ENCODE results near the gene HAP1. TPM values are rescaled to one million over a fixed set of nuclear protein-coding genes. Genes with fewer than 3 reads are reported as not detected.

Gene HAP1, protein sequence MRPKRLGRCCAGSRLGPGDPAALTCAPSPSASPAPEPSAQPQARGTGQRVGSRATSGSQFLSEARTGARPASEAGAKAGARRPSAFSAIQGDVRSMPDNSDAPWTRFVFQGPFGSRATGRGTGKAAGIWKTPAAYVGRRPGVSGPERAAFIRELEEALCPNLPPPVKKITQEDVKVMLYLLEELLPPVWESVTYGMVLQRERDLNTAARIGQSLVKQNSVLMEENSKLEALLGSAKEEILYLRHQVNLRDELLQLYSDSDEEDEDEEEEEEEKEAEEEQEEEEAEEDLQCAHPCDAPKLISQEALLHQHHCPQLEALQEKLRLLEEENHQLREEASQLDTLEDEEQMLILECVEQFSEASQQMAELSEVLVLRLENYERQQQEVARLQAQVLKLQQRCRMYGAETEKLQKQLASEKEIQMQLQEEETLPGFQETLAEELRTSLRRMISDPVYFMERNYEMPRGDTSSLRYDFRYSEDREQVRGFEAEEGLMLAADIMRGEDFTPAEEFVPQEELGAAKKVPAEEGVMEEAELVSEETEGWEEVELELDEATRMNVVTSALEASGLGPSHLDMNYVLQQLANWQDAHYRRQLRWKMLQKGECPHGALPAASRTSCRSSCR
- total RNA-seq (2022; extraction: Qiagen RNA extraction): 1.1 to 1.7 TPM (median 1.4 TPM) in 5 replicates

DNA sequence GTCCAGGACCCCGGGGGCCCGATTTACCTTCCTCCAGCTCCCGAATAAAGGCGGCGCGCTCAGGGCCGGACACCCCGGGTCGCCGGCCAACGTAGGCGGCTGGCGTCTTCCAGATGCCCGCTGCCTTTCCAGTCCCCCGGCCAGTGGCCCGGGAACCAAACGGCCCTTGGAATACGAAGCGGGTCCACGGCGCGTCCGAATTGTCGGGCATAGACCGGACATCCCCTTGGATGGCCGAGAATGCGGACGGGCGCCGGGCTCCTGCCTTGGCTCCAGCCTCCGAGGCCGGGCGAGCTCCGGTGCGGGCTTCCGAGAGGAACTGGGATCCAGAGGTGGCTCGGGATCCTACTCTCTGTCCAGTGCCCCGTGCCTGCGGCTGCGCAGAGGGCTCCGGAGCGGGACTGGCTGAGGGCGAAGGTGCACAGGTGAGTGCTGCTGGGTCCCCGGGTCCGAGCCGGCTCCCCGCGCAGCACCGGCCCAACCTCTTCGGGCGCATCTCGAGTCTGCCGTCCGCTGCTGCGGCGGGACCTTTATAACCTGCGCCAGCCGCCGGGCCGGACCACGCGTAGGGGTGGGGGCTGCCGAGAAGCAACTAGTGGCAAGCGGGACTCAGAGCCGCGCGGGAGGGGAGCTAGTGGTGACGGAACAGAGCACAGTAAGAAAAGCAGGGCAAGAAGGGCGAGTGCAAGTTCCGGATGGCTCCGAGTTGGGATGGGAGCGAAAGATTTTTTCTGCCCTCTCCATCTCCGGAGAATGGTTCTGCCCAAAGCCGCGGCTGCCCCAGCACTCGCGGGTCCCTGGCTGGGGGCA lies at the start of gene HAP1:
Gene HAP1, minus strand, starts transcription at position 505 of the 810 bp plus-strand sequence. Its CDS starts 9 bp downstream, at position 496.

DNA sequence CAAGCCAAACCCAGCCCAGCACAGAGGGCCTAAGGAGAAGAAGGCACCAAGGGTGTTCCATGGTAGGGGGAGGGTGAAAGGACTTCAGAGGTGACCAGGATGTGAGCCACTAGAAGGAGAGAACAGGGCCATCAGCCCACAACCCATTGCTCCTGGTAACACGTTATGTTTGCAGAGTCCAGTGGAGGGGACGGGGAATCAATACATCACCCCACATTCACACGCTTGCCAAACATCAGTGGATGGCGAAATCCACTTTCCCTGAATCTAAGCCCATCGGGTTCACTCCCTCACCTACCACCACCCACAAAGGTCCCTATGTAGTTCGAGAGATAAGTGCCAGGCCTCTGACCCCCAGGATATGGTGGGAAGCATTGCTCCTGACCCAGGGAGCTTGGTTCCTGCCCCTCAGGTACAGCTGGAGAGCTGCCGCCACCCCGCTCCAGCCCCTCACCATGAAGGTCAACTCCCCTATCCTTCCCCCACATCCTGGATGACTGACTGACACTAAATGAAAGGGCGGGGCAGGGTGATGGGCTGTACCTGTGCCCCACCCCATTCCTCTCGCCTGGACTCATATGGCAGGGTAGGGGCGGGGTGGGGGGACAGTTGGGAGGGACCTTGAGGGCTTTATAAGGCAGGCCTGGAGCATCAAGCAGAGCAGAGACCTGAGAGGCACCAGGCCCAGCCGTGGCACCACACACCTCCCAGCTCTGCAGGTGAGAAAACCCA lies 22.6 kb downstream of the HAP1 start, which contains the start of gene GAST:
Gene GAST, plus strand, starts transcription at position 663 of the 732 bp plus-strand sequence. CDS start 3,106 bp downstream, outside the sequence.

DNA sequence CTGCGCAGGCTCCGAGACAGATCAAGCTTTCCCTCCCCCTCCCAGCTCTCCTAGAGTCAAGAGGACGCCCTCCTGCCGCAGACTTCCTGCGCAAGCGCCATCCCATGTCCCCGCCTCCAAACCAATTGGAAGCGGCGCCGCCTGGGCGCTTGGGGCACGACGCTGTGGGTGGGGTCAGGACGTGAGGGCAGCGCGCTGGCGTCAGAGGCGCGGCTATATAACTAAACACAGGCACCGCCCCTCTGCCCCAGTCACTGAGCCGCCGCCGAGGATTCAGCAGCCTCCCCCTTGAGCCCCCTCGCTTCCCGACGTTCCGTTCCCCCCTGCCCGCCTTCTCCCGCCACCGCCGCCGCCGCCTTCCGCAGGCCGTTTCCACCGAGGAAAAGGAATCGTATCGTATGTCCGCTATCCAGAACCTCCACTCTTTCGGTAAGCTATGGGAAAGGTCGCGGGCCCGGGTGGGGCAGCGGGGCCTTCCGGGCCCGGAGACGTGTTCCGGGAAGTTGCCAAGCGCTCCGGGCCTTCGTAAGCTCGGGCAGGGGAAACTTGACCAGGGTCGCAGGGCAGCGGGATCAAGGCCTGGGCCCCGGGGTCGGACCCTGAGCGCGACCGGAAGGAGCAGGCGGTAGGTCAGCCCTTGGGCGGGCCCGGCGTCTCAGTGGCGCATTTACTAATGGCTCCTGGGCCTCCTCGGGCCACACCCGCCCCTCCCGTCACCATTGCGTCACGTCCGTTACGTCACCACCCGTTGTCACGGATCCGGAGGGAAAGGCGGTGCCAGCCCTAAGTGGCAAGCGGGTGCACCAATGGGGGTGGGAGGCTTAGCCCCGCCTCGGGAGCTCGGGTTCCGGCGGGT lies 45.6 kb downstream of the HAP1 start, which contains the start of gene EIF1:
Gene EIF1, plus strand, starts transcription at position 245 of the 856 bp plus-strand sequence. Its CDS starts 154 bp downstream, at position 399.

Other genes with a start within 250 kb of the HAP1 start
- not detected in 5 replicates for gene KRT36, start 244.7 kb downstream of the HAP1 start, total RNA-seq (2022; extraction: Qiagen RNA extraction)
- gene KRT13, start 229.0 kb downstream of the HAP1 start, total RNA-seq (2022; extraction: Qiagen RNA extraction): 0.12 to 0.41 TPM (median 0.37 TPM) in 5 replicates
- 2.9 to 4.6 TPM (median 3.5 TPM) in 5 replicates for gene KRT15, start 215.8 kb downstream of the HAP1 start, total RNA-seq (2022; extraction: Qiagen RNA extraction)
- 37.8 to 59.9 TPM (median 49.0 TPM) in 5 replicates for gene KRT19, start 206.3 kb downstream of the HAP1 start, total RNA-seq (2022; extraction: Qiagen RNA extraction)
- gene KRT9, start 162.6 kb downstream of the HAP1 start, total RNA-seq (2022; extraction: Qiagen RNA extraction): not detected in 5 replicates
- 0.18 to 0.34 TPM in 2 of 5 replicates, not detected in the others for gene KRT14, start 147.7 kb downstream of the HAP1 start, total RNA-seq (2022; extraction: Qiagen RNA extraction)
- gene KRT16, start 121.9 kb downstream of the HAP1 start, total RNA-seq (2022; extraction: Qiagen RNA extraction): 0.62 to 1.2 TPM (median 1.0 TPM) in 5 replicates
- 0.66 to 1.0 TPM (median 0.83 TPM) in 5 replicates for gene KRT17, start 110.1 kb downstream of the HAP1 start, total RNA-seq (2022; extraction: Qiagen RNA extraction)
- gene EIF1, start 45.8 kb downstream of the HAP1 start, total RNA-seq (2022; extraction: Qiagen RNA extraction): 1,203 to 1,690 TPM (median 1,363 TPM) in 5 replicates
- gene GAST, start 22.3 kb downstream of the HAP1 start, total RNA-seq (2022; extraction: Qiagen RNA extraction): 0.44 to 0.49 TPM in 2 of 5 replicates, not detected in the others
- gene JUP, start 52.1 kb upstream of the HAP1 start, total RNA-seq (2022; extraction: Qiagen RNA extraction): 85.1 to 127 TPM (median 113 TPM) in 5 replicates
- gene P3H4, start 77.3 kb upstream of the HAP1 start, total RNA-seq (2022; extraction: Qiagen RNA extraction): 25.6 to 36.5 TPM (median 33.6 TPM) in 5 replicates
- 84.8 to 112 TPM (median 102 TPM) in 5 replicates for gene FKBP10, start 78.4 kb upstream of the HAP1 start, total RNA-seq (2022; extraction: Qiagen RNA extraction)
- 102 to 111 TPM (median 106 TPM) in 5 replicates for gene NT5C3B, start 101.6 kb upstream of the HAP1 start, total RNA-seq (2022; extraction: Qiagen RNA extraction)
- gene KLHL10, start 103.2 kb upstream of the HAP1 start, total RNA-seq (2022; extraction: Qiagen RNA extraction): 0.10 to 0.18 TPM (median 0.12 TPM) in 3 of 5 replicates, not detected in the others
- gene KLHL11, start 130.8 kb upstream of the HAP1 start, total RNA-seq (2022; extraction: Qiagen RNA extraction): 2.0 to 3.0 TPM (median 2.9 TPM) in 5 replicates
- gene ACLY, start 184.3 kb upstream of the HAP1 start, total RNA-seq (2022; extraction: Qiagen RNA extraction): 244 to 274 TPM (median 269 TPM) in 5 replicates
- gene ODAD4, start 196.0 kb upstream of the HAP1 start, total RNA-seq (2022; extraction: Qiagen RNA extraction): 1.2 to 1.8 TPM (median 1.4 TPM) in 5 replicates
- gene CNP, start 232.2 kb upstream of the HAP1 start, total RNA-seq (2022; extraction: Qiagen RNA extraction): 56.2 to 72.6 TPM (median 69.8 TPM) in 5 replicates

Data from A549 treated with Mapracorat at 1 μM for 4 hours (cell line).